Erythroblast (primary cell): ENCODE results near the gene PPP2R3A.
"Not testable (repeated sequence)": the region's sequence is repeated elsewhere in the genome, so short reads cannot be mapped to it uniquely, and the experiment has no call there.

Experiments
- DNase-seq, 2 experiments: peaks; one replicate each; lab custom pipeline; 2025; lab: John Stamatoyannopoulos, UW
- GATA1 ChIP-seq: IDR thresholded peaks from 2 replicates; pipeline ENCODE4 v1.6.1; 2011; ENCODE audit warnings: low read depth, mild to moderate bottlenecking, control low read depth, low read length, moderate library complexity
- POLR2A ChIP-seq: IDR thresholded peaks from 2 replicates; pipeline ENCODE4 v1.6.1; 2011; ENCODE audit warnings: mild to moderate bottlenecking, low read length

PPP2R3A gene, protein sequence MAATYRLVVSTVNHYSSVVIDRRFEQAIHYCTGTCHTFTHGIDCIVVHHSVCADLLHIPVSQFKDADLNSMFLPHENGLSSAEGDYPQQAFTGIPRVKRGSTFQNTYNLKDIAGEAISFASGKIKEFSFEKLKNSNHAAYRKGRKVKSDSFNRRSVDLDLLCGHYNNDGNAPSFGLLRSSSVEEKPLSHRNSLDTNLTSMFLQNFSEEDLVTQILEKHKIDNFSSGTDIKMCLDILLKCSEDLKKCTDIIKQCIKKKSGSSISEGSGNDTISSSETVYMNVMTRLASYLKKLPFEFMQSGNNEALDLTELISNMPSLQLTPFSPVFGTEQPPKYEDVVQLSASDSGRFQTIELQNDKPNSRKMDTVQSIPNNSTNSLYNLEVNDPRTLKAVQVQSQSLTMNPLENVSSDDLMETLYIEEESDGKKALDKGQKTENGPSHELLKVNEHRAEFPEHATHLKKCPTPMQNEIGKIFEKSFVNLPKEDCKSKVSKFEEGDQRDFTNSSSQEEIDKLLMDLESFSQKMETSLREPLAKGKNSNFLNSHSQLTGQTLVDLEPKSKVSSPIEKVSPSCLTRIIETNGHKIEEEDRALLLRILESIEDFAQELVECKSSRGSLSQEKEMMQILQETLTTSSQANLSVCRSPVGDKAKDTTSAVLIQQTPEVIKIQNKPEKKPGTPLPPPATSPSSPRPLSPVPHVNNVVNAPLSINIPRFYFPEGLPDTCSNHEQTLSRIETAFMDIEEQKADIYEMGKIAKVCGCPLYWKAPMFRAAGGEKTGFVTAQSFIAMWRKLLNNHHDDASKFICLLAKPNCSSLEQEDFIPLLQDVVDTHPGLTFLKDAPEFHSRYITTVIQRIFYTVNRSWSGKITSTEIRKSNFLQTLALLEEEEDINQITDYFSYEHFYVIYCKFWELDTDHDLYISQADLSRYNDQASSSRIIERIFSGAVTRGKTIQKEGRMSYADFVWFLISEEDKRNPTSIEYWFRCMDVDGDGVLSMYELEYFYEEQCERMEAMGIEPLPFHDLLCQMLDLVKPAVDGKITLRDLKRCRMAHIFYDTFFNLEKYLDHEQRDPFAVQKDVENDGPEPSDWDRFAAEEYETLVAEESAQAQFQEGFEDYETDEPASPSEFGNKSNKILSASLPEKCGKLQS (N-terminal part only)

DNA sequence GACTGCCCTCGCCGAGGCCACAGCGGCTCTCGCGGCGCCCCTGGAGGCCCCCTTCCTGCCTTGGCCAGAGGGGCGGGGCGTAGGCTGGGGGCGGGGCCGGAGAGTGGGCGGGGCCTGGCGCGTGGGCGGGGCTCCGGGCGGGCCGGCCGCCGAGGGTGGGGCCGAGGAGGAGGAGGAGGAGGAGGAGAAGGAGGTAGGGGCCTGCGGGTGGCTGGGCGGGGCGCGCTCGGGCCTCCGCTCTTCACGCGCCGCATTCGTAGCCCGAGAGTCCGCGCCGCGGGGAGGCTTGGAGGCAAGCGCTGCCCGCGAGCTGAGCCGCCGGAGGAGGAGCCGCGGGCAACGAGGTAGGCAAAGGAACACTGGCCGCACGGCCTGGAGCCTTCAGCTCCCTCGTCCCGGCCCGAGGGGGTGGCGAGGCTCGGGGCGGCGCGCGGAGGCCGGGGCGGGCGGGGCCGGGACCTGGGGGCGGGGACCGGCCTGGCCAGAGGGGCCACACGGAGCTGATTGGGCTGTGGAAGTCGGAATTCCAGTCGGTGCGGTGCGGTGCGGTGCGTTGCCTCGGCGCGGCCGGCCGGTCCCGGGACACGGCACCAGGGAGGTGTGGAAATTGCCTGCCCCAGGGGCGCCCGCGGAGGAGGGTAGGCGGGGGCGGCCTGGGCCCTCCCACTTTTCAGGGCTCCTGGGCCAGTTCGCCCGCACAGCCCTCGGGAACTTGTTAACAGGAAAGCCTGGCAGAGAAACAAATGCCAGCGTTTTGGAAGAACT lies at the start of gene PPP2R3A:
Gene PPP2R3A, plus strand, starts transcription at position 223 of the 765 bp plus-strand sequence. CDS start 35,771 bp downstream, outside the sequence.
- peak; percentile 86 to 89 for DNase-seq
- TF ChIP-seq GATA1 (no peak), POLR2A (no peak)

GRCh38 chr3:135916310-135916709 lies 49.2 kb upstream of the PPP2R3A start:
- TF ChIP-seq POLR2A, result no peak
- no peak for TF ChIP-seq GATA1
- no peak for DNase-seq

GRCh38 chr3:135917076-135917475 lies 48.5 kb upstream of the PPP2R3A start:
- DNase-seq, result no peak
- TF ChIP-seq POLR2A, result no peak
- TF ChIP-seq GATA1, result no peak

- TF ChIP-seq GATA1 (no peak), POLR2A (no peak)
- no peak for DNase-seq
Observed at GRCh38 chr3:135917927-135918597, 47.5 kb upstream of the PPP2R3A start.

- TF ChIP-seq GATA1 (no peak), POLR2A (no peak)
- DNase-seq, result no peak
Observed at GRCh38 chr3:135918600-135918999, 46.9 kb upstream of the PPP2R3A start.

DNA sequence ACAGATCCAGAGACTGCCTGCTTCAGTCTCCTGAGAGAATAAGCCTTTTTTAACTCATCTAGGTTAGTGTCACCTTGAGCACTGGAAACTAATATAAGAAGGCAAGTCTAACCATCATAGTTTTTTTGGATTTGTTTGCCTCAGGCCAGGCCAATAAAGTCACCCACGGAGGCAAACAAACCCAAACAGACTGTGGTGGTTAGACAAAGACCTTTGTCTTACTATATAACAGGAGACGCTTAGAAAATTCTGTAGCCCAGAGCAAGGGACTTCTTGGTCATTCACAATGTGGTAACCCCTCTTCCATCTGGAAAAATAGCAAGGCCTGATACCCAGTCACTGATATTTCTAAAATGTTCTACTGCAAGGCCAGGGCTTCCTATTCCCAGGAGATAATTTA lies 45.3 kb upstream of the PPP2R3A start:
- DNase-seq, result no peak
- no peak for TF ChIP-seq POLR2A
- no peak for TF ChIP-seq GATA1

GRCh38 chr3:135922903-135923250 lies 42.7 kb upstream of the PPP2R3A start:
- TF ChIP-seq GATA1 (no peak), POLR2A (no peak)

DNA sequence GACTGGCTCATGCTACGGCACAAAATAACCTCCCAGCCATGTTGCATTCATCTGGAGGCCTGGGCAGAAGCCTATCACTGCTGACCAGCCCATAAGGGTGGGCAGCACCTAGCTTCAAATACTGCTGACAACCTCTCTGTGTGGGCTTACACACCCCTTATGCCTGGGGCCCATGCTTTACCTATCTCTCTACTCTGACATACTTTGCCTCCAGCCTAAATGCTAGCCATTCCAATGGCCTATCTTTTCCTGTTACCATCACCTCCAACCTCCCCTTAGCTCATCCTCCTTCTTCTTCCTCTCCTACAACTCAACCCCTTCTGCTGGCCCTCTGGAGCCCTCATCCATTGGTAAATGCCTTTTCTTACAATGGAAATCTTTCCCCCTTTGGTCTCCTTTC lies 41.0 kb upstream of the PPP2R3A start:
- DNase-seq, result no peak
- TF ChIP-seq GATA1, result no peak
- no peak for TF ChIP-seq POLR2A

More at GRCh38 chr3:135922903-135923250, 42.7 kb upstream of the PPP2R3A start:
- no peak for DNase-seq

DNA sequence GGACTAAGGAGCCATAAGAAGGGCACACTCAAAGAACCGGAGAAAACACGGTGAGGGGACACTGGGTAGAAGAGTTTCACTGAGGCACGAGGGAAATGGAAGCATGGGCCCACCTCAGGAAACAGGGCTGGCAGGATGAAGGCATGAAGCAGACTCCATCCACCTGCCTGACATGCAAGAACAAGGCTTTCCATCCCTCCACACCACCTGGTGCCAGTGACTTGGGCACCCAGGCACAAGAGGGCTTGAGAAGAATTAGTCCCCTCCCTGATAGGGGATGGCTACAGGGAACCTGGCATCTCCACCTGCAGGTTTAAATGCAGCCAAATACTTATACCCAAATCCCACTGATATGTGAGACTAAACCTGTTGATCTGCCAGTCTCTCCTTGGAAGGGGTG lies 38.9 kb upstream of the PPP2R3A start:
- DNase-seq, result no peak
- TF ChIP-seq POLR2A (no peak), GATA1 (no peak)

DNA sequence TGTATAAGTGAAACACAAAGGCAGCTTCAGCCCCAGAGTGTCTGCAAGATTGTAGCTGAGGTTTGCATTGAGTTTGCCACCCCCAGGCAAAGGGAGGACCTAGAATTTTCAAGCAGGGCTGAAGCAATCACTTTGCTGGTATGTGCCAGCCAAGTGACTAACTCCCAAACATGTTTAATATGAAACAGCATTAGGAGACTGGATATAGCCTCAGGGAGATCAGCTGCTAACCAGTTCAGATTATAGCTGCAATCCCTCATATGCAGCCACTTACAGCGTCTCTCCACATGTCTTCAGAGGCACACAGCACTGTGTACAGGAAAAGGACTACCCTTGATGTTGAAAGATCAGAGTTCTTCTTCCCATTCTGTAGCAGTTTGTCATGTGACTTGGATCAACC lies 38.4 kb upstream of the PPP2R3A start:
- TF ChIP-seq GATA1 (no peak), POLR2A (no peak)
- no peak for DNase-seq

DNA sequence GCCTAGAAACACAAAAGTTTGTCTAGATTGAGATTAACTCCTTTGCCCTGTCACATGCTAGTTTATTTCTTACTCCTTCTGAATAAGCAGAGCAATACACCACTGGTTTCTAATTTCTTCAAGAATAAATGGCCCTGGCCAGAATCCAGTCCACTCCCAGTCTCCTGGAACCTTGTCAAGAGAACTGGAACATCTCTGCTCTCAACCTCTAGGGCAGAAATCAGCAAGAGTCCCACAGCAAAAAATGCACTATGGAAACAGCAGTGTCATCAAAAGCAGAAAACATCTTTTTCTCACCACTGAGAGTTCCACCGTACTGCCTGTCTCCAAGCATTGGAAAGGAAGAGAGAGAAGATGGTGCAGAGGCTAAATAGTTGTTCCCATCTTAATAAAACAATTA lies 35.9 kb upstream of the PPP2R3A start:
- DNase-seq, result no peak
- no peak for TF ChIP-seq GATA1
- TF ChIP-seq POLR2A, result no peak

DNA sequence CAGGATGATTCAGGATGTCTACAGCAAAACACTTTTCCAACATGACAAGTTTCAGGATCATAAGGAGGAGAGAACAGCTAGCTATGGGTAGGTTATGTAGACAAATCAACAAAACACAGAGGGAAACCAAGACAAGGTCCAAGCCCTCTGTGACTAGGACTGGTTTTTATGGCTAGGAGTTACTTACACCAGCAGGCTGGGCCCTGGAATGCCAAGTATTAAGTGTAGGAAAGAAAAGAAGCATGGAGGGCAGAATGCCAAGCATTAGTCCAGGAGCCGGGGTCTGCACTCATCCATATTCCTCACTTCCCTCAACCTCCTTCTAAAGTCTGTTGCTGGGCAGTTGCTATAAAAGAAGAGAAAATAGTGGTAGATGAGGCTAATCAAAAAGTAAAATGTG lies 35.3 kb upstream of the PPP2R3A start:
- DNase-seq, result no peak
- TF ChIP-seq POLR2A (no peak), GATA1 (no peak)

DNA sequence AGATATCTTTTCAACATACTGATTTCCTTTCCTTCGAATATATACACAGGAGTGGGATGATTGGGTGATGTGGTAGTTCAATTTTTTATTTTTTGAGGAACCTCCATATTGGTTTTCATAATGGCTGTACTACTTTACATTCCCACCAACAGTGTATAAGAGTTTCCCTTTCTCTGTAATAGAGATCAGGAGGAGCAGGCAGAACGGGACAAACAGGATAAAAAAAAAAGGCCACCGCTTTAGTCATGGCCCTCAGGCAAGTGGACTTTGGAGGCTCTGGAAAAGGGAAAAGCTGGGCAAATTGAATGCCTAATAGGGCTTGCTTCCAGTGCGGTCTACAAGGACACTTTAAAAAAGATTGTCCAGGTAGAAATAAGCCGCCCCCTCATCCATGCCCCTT lies 30.4 kb upstream of the PPP2R3A start:
- DNase-seq, result not testable (repeated sequence)

DNA sequence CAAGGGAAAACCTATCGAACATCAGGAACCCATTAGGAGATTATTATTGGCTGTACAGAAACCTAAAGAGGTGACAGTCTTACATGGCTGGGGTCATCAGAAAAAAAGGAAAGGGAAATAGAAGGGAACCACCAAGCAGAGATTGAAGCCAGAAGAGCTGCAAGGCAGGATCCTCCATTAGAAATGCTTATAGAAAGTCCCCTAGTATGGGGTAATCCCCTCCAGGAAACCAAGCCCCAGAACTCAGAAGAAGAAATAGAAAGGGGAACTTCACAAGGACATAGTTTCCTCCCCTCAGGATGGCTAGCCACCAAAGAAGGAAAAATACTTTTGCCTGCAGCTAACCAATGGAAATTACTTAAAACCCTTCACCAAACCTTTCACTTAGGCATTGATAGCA lies 27.8 kb upstream of the PPP2R3A start:
- not testable (repeated sequence) for DNase-seq
